GM12878 (cell line): ENCODE data around the gene DUSP8. TPM values are rescaled to one million over a fixed set of nuclear protein-coding genes. Genes with fewer than 3 reads are reported as not detected.
A peak's percentile ranks its signal among the peaks of the same experiment; 100 is the strongest.

Experiments
- ATAC-seq: fragments of 200-7000 bp; cut with Tn5 transposase; 3 replicates; pipeline ENCODE4 v1.9.1; 2020; ENCODE audit warnings: mild to moderate bottlenecking, moderate library complexity
- BruUV-seq: library from RNA; stranded (reverse); fragments of 400-500 nt; replicated peaks from 2 replicates; lab custom pipeline; 2021; lab: Mats Ljungman, UMichigan
- CTCF ChIA-PET: fragments of 300-600 bp; sonication (Branson Sonifier 250); formaldehyde crosslinking; extraction: SDS; loops from one replicate; lab custom pipeline; 2021; ENCODE audit warnings: inconsistent platforms; lab: Yijun Ruan, JAX
- POLR2A ChIA-PET: fragments of 350-600 bp; formaldehyde crosslinking; extraction: SDS; loops from one replicate; lab custom pipeline; 2021; ENCODE audit warnings: inconsistent platforms; lab: Charles Lee
- RAD21 ChIA-PET: fragments of 300-600 bp; sonication (Branson Sonifier 250); formaldehyde crosslinking; loops from one replicate; lab custom pipeline; 2023; ENCODE audit warnings: antibody characterized with exemption; ENCODE audit not compliant: unreplicated experiment; lab: Charles Lee
- SMC1A ChIA-PET: fragments of 300-600 bp; sonication (Branson Sonifier 250); formaldehyde crosslinking; loops from one replicate; lab custom pipeline; 2023; ENCODE audit not compliant: unreplicated experiment, uncharacterized antibody; lab: Charles Lee
- DNase-seq: peaks from one replicate; pipeline ENCODE4 v3.0.0-alpha.2; 2011; ENCODE audit warnings: low read depth, low spot score
- FAIRE-seq: peaks from 3 replicates; lab custom pipeline; 2011; peaks lifted over from hg19 to GRCh38; lab: Jason Lieb, UNC
- H2AFZ ChIP-seq: 2 replicates; pipeline ENCODE4 v1.6.0; 2011; ENCODE audit warnings: low read depth, low read length, control low read depth; ENCODE audit not compliant: control insufficient read depth
- H3K27ac ChIP-seq: 2 replicates; pipeline ENCODE4 v1.5.1; 2011; ENCODE audit warnings: control low read depth; ENCODE audit not compliant: control insufficient read depth, insufficient read depth
- H3K27me3 ChIP-seq, 2 experiments: replicated peaks in 1 of 2; 2 replicates each; pipeline versions ENCODE4 v1.6.0 to v1.6.1; 2011; ENCODE audit warnings: low read length in 1 of 2; ENCODE audit not compliant: control insufficient read depth in 2 of 2, insufficient read depth in 2 of 2
- H3K36me3 ChIP-seq, 2 experiments: 2 replicates each; pipeline ENCODE4 v1.5.1; 2011; ENCODE audit warnings: low read length in 1 of 2; ENCODE audit not compliant: control insufficient read depth in 2 of 2, insufficient read depth in 2 of 2
- H3K4me1 ChIP-seq: 2 replicates; pipeline ENCODE4 v1.6.1; 2011; ENCODE audit warnings: mild to moderate bottlenecking, low read length, moderate library complexity, mixed read lengths; ENCODE audit not compliant: control insufficient read depth, insufficient read depth
- H3K4me2 ChIP-seq: 2 replicates; pipeline ENCODE4 v1.6.0; 2011; ENCODE audit warnings: control low read depth; ENCODE audit not compliant: control insufficient read depth, insufficient read depth
- H3K4me3 ChIP-seq: fragments of 200-600 bp; sonication (generic); 2 replicates; pipeline ENCODE4 v1.5.1; 2016
- H3K79me2 ChIP-seq: 2 replicates; pipeline ENCODE4 v1.6.0; 2011; ENCODE audit warnings: low read length; ENCODE audit not compliant: control insufficient read depth, insufficient read depth
- H3K9ac ChIP-seq: 2 replicates; pipeline ENCODE4 v1.8.0; 2011; ENCODE audit warnings: low read length, control low read depth, mixed read lengths; ENCODE audit not compliant: control insufficient read depth, insufficient read depth
- H3K9me3 ChIP-seq: replicated peaks from 3 replicates; pipeline ENCODE4 v1.5.1; 2011; ENCODE audit warnings: mild to moderate bottlenecking, low read length; ENCODE audit not compliant: control insufficient read depth, insufficient read depth
- H4K20me1 ChIP-seq: 2 replicates; pipeline ENCODE4 v1.6.0; 2011; ENCODE audit not compliant: control insufficient read depth, insufficient read depth
- FOXK2 ChIP-seq: fragments of 450-650 bp; IDR thresholded peaks from 2 replicates; pipeline ENCODE4 v1.6.1; 2017; ENCODE audit warnings: mild to moderate bottlenecking, moderate library complexity
- HDGF ChIP-seq: fragments of 450-650 bp; IDR thresholded peaks from 2 replicates; pipeline ENCODE4 v1.6.1; 2016; ENCODE audit warnings: antibody characterized with exemption
- IKZF2 ChIP-seq, 2 experiments: fragments of 450-650 bp; IDR thresholded peaks; 2 replicates each; pipeline ENCODE4 v1.6.1; 2017; ENCODE audit warnings: mild to moderate bottlenecking in 2 of 2, moderate library complexity in 2 of 2
- KAT2A ChIP-seq: conservative IDR thresholded peaks from 2 replicates; pipeline ENCODE4 v1.6.1; 2011; ENCODE audit warnings: low read depth, low read length; ENCODE audit not compliant: control insufficient read depth
- POU2F2 ChIP-seq: IDR thresholded peaks from 3 replicates; pipeline ENCODE4 v1.6.1; 2011; ENCODE audit warnings: low read depth, mild to moderate bottlenecking, low read length, borderline replicate concordance
- RAD51 ChIP-seq: fragments of 450-650 bp; IDR thresholded peaks from 2 replicates; pipeline ENCODE4 v1.6.1; 2016; ENCODE audit warnings: moderate library complexity, mild to moderate bottlenecking, inconsistent platforms
- RB1 ChIP-seq: fragments of 450-650 bp; formaldehyde crosslinking; IDR thresholded peaks from 2 replicates; pipeline ENCODE4 v1.6.1; 2017; ENCODE audit warnings: mild to moderate bottlenecking, borderline replicate concordance
- RFX5 ChIP-seq: IDR thresholded peaks from 2 replicates; pipeline ENCODE4 v1.6.1; 2011; ENCODE audit warnings: low read depth, low read length, improper control_type of control experiment
- SREBF1 ChIP-seq: IDR thresholded peaks from 2 replicates; pipeline ENCODE4 v1.6.1; 2012; ENCODE audit warnings: mild to moderate bottlenecking, low read length
- WGBS: methylation state at CpG from one replicate; pipeline ENCODE4 v1.1.6; 2016; ENCODE audit warnings: low lambda C conversion rate; ENCODE audit not compliant: insufficient replicate concordance, insufficient coverage; ENCODE audit errors: missing lambda C conversion rate; 5-methylcytosine and 5-hydroxymethylcytosine counted together
- in situ Hi-C: fragments of 300-500 bp; cut with MboI; formaldehyde crosslinking; loops from 9 replicates; pipeline ENCODE4 v1.14.3; 2018; ENCODE audit warnings: mixed read lengths
- intact Hi-C: fragments of 100-400 bp; cut with micrococcal nuclease; formaldehyde crosslinking; loops from one replicate; pipeline ENCODE4 v1.14.2; 2022; ENCODE audit not compliant: unreplicated experiment
- polyA plus RNA-seq, 11 experiments: library from polyadenylated mRNA; depleted of rRNA in 4 of 11; unstranded in 6 of 11; stranded (reverse) in 5 of 11; fragments of >200 nt; fragmentation: Nextera tagmentation in 4 of 11; fragmentation: Illumina TruSeq in 1 of 11; extraction: Ambion mirVana in 4 of 11; extraction: Trizol in 1 of 11; gene quantifications; 1 replicate in 1 of 11; 2 replicates in 10 of 11; pipeline versions ENCODE4 v1.2.1 to v1.2.3, GENCODE V29; 2011 to 2016; ENCODE audit warnings: inconsistent platforms in 2 of 11, missing spikeins in 2 of 11, low read depth in 1 of 11
- total RNA-seq, 4 experiments: library from RNA; depleted of rRNA in 3 of 4; stranded (reverse); fragments of >200 nt in 3 of 4; fragmentation: Illumina TruSeq in 1 of 4; extraction: Trizol in 1 of 4; gene quantifications; 2 replicates each; pipeline versions ENCODE4 v1.2.1 to v1.2.3, GENCODE V29; 2013 to 2021
- TF ChIP-seq, protein P1 (sequence below): fragments of 450-650 bp; IDR thresholded peaks from 2 replicates; pipeline ENCODE4 v1.6.1; 2016; ENCODE audit warnings: mild to moderate bottlenecking, moderate library complexity, borderline replicate concordance
- TF ChIP-seq, protein P2 (sequence below): fragments of 450-650 bp; IDR thresholded peaks from 2 replicates; pipeline ENCODE4 v1.6.1; 2018; ENCODE audit warnings: mild to moderate bottlenecking, low read depth, moderate library complexity; ENCODE audit not compliant: partially characterized antibody

DUSP8 gene
- total and polyA plus RNA-seq, 10 of the 15 experiments (the other 5 are each of a cell fraction or from before 2014, with no cell fraction given), result 0.04 to 1.7 (median 0.26) TPM; not detected in 6

DNA sequence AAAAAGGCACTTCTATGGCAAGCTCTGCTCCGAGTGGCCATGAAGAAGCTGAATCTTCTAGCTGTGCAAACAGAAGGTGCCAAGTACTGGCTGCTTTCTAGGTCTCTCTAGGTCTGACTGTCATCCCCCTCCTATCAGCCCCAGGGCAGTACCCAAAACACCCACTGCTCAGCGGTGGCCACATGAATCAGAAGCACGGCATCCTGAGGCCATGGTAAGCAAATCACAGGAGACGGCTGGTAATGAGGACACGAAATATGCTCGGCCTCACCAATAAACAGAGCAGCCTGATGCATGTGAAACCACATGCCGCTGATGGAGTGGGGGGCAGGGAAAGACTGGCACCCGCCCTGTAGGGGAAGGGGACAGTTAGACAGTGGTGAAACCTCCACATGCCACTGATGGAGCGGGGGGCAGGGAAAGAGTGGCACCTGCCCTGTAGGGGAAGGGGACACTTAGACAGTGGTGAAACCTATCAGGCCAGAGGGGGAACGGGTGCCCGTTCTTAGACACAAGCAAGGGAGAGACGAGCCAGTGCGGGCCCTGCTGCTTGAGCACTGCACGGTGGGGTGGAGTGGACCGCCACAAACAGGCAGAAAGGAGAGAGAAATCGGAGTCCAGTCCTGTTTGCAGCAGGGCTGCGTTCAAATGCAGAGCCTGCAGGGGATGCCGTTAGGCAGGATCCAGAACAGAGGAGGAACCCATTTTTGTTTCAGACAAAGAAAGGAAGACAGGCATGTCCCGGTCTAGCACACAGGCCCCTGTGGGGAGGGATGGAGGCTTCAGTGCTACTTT is 55.6 kb downstream of the DUSP8 start (continued):
- TF ChIP-seq, protein P1, sequence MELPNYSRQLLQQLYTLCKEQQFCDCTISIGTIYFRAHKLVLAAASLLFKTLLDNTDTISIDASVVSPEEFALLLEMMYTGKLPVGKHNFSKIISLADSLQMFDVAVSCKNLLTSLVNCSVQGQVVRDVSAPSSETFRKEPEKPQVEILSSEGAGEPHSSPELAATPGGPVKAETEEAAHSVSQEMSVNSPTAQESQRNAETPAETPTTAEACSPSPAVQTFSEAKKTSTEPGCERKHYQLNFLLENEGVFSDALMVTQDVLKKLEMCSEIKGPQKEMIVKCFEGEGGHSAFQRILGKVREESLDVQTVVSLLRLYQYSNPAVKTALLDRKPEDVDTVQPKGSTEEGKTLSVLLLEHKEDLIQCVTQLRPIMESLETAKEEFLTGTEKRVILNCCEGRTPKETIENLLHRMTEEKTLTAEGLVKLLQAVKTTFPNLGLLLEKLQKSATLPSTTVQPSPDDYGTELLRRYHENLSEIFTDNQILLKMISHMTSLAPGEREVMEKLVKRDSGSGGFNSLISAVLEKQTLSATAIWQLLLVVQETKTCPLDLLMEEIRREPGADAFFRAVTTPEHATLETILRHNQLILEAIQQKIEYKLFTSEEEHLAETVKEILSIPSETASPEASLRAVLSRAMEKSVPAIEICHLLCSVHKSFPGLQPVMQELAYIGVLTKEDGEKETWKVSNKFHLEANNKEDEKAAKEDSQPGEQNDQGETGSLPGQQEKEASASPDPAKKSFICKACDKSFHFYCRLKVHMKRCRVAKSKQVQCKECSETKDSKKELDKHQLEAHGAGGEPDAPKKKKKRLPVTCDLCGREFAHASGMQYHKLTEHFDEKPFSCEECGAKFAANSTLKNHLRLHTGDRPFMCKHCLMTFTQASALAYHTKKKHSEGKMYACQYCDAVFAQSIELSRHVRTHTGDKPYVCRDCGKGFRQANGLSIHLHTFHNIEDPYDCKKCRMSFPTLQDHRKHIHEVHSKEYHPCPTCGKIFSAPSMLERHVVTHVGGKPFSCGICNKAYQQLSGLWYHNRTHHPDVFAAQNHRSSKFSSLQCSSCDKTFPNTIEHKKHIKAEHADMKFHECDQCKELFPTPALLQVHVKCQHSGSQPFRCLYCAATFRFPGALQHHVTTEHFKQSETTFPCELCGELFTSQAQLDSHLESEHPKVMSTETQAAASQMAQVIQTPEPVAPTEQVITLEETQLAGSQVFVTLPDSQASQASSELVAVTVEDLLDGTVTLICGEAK, result no peak

DNA sequence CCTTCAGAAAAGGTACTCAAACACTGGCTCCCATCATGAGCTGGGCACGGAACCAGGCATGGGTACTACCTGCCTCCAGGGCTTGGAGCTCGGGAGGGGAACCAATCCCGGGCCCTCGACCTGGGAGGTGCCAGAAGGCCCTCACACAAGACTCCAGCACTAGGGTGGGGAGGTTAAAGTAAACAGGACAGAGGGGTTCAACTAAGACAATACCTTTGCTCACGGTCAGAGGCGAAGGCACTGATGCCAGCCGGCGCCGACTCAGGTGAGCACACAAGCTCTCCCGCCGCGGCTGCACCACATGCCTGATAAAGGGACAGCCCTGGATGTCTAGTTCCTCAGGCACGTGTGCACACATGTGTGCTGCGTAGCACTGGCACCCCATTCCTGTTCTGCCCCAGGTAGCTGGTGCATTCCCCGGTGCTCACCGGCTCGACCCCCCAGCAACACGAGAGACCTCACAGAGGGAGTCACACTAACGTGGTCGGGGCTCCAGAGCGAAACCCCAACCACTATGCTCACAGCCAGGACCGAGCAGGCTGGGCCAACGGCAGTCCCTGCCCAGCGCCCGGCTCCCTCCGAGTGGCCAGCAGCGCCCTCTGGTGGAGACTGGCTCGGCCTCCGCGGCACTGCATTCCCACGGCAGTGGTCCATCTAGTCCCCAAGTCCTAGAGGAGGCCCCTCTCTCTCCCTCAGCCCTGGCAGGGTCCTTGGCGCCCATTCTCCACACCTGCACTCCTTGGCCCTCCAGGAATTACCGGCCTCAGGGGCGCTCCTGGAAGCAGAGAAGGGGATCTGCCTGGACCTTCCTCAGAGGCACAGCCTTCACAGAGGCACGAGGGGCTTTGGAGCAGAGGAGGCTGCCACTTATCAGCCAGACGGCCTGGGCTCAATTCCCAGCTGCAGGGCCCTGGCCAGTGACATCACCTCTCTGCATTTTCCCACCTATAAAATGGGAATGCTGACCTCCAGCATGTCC is 56.7 kb downstream of the DUSP8 start:
- in situ Hi-C loops, result no loop called here
- Histone ChIP-seq H2AFZ (no peak overlapping the region), H3K4me1 (peaks cover under 1% of the 10 kb centered on the region; the same call in 1 of the 2 replicates), H3K27me3 (no peaks in the 10 kb centered on the region), H3K9ac (no peak overlapping the region), H3K9me3 (no peaks in the 10 kb centered on the region), H3K79me2 (peaks cover 5% of the 10 kb centered on the region), H3K4me2 (no peak overlapping the region), H3K36me3 (no peaks in the 10 kb centered on the region), H3K4me3 (no peak overlapping the region), H3K27ac (no peak overlapping the region), H4K20me1 (no peaks in the 10 kb centered on the region; the same call in 1 of the 2 replicates)
- ChIA-PET SMC1A (interaction anchor here (0.9 to 1.8 kb wide), 2 partner anchors 10 to 59 kb away, joined by 3 to 7 read pairs; no protein-coding TSS in a partner anchor), POLR2A (no interaction called here), CTCF (interaction anchor here (0.6 to 1.6 kb wide), 8 partner anchors 8 to 552 kb away, joined by 3 to 7 read pairs (median 4); no protein-coding TSS in a partner anchor), RAD21 (interaction anchor here (0.6 to 1.6 kb wide), 3 partner anchors 58 to 313 kb away, joined by 3 to 4 read pairs (median 3); no protein-coding TSS in a partner anchor)
- ATAC-seq, result peak; percentile 95
- BruUV-seq, result no TSS peak
- intact Hi-C loops, result loop anchor here (1.0 to 2.0 kb wide), 2 partner anchors 63 to 312 kb away; no protein-coding TSS in a partner anchor
- WGBS, result 53% methylated on average over 32 of the region's 36 CpGs
- FAIRE-seq, result peak; percentile 18
- DNase-seq, result no peak
- TF ChIP-seq, protein P2, sequence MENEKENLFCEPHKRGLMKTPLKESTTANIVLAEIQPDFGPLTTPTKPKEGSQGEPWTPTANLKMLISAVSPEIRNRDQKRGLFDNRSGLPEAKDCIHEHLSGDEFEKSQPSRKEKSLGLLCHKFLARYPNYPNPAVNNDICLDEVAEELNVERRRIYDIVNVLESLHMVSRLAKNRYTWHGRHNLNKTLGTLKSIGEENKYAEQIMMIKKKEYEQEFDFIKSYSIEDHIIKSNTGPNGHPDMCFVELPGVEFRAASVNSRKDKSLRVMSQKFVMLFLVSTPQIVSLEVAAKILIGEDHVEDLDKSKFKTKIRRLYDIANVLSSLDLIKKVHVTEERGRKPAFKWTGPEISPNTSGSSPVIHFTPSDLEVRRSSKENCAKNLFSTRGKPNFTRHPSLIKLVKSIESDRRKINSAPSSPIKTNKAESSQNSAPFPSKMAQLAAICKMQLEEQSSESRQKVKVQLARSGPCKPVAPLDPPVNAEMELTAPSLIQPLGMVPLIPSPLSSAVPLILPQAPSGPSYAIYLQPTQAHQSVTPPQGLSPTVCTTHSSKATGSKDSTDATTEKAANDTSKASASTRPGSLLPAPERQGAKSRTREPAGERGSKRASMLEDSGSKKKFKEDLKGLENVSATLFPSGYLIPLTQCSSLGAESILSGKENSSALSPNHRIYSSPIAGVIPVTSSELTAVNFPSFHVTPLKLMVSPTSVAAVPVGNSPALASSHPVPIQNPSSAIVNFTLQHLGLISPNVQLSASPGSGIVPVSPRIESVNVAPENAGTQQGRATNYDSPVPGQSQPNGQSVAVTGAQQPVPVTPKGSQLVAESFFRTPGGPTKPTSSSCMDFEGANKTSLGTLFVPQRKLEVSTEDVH, result no peak
- no peak for TF ChIP-seq SREBF1
- no peak for TF ChIP-seq POU2F2
- TF ChIP-seq IKZF2 (IDR thresholded peaks at IDR 0.05), result no peak
- TF ChIP-seq RB1, result 0 out of 2 replicates have a peak, but pooled peaks have one; percentile 49
- no peak for TF ChIP-seq FOXK2
- no peak for TF ChIP-seq KAT2A
- no peak for TF ChIP-seq RAD51
- TF ChIP-seq HDGF, result no peak
- no peak for TF ChIP-seq RFX5
